ENCODE measurements around the gene SNRNP25. TPM values are rescaled to one million over a fixed set of nuclear protein-coding genes. Genes with fewer than 3 reads are reported as not detected.

The SNRNP25 gene
- polyA plus RNA-seq, 10 donors: 20.6 to 31.2 (median 27.0) TPM

DNA sequence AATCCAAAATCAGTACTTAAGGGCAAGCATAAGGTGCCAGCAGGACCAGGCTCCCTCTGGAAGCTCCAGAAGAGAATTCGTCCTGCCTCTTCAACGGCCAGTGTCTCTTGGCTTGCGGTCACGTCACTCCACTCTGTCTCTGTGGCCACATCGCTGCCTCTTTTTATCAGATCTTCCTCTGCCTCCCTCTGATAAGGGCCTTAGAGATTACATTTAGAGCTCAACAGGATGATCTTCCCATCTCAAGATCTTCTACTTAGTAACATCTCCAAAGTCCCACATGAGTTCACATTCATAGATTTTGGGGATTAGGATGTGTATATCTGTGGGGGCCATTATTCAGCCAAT is 41.3 kb downstream of the SNRNP25 start:
- no peak for DNase-seq

DNA sequence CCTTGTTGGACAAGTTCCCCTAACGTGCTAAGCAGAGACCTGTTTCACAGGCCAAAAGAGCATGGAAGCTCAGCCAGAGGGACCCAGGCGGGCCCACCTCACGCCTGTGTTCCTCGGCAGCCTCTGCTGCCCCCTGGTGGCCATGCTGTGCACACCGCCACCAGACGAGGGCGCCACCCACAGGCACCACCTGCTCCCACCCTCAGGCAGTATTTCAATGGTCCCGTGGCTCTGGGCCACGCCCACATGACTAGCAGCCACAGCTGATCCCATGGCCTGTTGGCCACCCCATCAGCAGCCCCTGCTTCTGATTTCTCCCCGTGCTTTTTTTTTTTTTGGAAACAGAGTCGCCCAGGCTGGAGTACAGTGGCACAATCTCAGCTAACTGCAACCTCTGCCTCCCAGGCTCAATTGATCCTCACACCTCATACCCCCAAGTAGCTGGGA is 43.3 kb downstream of the SNRNP25 start:
- DNase-seq: peak; percentile 76 to 90 (median 86)

- DNase-seq: no peak
Observed at GRCh38 chr16:97822-98221, 44.2 kb downstream of the SNRNP25 start.

DNA sequence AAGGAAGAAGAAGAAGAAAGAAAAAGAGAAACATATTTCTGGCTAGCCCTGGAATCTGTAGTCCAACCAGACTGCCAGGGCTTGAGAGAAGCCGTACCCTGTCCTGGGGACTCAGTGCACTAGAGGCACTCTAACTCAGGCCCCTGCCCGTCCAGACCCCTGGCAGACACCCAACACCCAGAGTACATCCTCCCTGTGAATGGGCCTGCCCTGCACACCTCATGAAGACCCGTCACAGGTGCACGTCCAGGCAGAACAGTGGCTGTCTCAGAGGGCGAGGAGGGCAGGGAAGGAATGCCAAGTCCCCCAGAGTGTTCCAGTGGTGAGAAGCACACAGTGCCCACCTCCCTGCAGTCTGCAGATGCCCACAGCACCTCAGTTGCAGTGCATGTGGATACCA is 47.4 kb downstream of the SNRNP25 start:
- DNase-seq: no peak

- no peak for DNase-seq
Observed at GRCh38 chr16:101586-101985, 48.0 kb downstream of the SNRNP25 start.

GRCh38 chr16:102060-102855 is 48.6 kb downstream of the SNRNP25 start:
- DNase-seq: no peak

- DNase-seq: no peak
Observed at GRCh38 chr16:104355-104754, 50.7 kb downstream of the SNRNP25 start.

- DNase-seq: no peak
Observed at GRCh38 chr16:104928-105327, 51.3 kb downstream of the SNRNP25 start.

GRCh38 chr16:105521-105920 is 51.9 kb downstream of the SNRNP25 start:
- DNase-seq: no peak

- peak; percentile 64 to 88 (median 79) for DNase-seq
Observed at GRCh38 chr16:106623-107324, 53.1 kb downstream of the SNRNP25 start.

Other genes starting within 250 kb of the SNRNP25 start
- 1 to 10 TPM; 5.5 to 9.4 (median 7.8) TPM for gene POLR3K, start 220 bp upstream of the SNRNP25 start, polyA plus RNA-seq (ENCODE audit: insufficient read length in 10 of 10)
- 10 to 100 TPM; 34.0 to 60.6 (median 44.9) TPM for gene RHBDF1, start 18.8 kb downstream of the SNRNP25 start, polyA plus RNA-seq (ENCODE audit: insufficient read length in 10 of 10)
- gene MPG, start 24.4 kb downstream of the SNRNP25 start, polyA plus RNA-seq (ENCODE audit: insufficient read length in 10 of 10): 10 to 100 TPM; 18.5 to 35.3 (median 24.2) TPM
- gene NPRL3, start 84.8 kb downstream of the SNRNP25 start, polyA plus RNA-seq (ENCODE audit: insufficient read length in 10 of 10): 10 to 100 TPM; 23.9 to 31.1 (median 25.7) TPM
- gene HBZ, start 98.8 kb downstream of the SNRNP25 start, polyA plus RNA-seq (ENCODE audit: insufficient read length in 10 of 10): 10 to 100 TPM in 2 of 10 donors, 1 to 10 TPM in 7, under 1 TPM in 1; 0.99 to 15.3 (median 5.7) TPM
- gene HBM, start 112.2 kb downstream of the SNRNP25 start, polyA plus RNA-seq (ENCODE audit: insufficient read length in 10 of 10): 10 to 100 TPM in 6 of 10 donors, 1 to 10 TPM in 4; 2.6 to 40.3 (median 11.9) TPM
- gene HBA2, start 119.0 kb downstream of the SNRNP25 start, polyA plus RNA-seq (ENCODE audit: insufficient read length in 10 of 10): over 10,000 TPM in 3 of 10 donors, 1,000 to 10,000 TPM in 7; 1,262 to 19,401 (median 4,862) TPM
- gene HBA1, start 122.9 kb downstream of the SNRNP25 start, polyA plus RNA-seq (ENCODE audit: insufficient read length in 10 of 10): over 10,000 TPM in 1 of 10 donors, 1,000 to 10,000 TPM in 8, 100 to 1,000 TPM in 1; 989 to 14,859 (median 2,589) TPM
- 1 to 10 TPM in 7 of 10 donors, under 1 TPM in 2, not detected in 1; 0.61 to 7.0 (median 1.8) TPM for gene HBQ1, start 126.6 kb downstream of the SNRNP25 start, polyA plus RNA-seq (ENCODE audit: insufficient read length in 10 of 10)
- gene LUC7L, start 175.6 kb downstream of the SNRNP25 start, polyA plus RNA-seq (ENCODE audit: insufficient read length in 10 of 10): 10 to 100 TPM; 51.7 to 94.1 (median 67.2) TPM
- 10 to 100 TPM; 30.2 to 44.4 (median 37.7) TPM for gene FAM234A, start 181.0 kb downstream of the SNRNP25 start, polyA plus RNA-seq (ENCODE audit: insufficient read length in 10 of 10)
- 1 to 10 TPM in 7 of 10 donors, under 1 TPM in 3; 0.64 to 2.7 (median 1.8) TPM for gene RGS11, start 222.1 kb downstream of the SNRNP25 start, polyA plus RNA-seq (ENCODE audit: insufficient read length in 10 of 10)
- 1 to 10 TPM in 7 of 10 donors, under 1 TPM in 3; 0.40 to 1.7 (median 1.2) TPM for gene ARHGDIG, start 226.8 kb downstream of the SNRNP25 start, polyA plus RNA-seq (ENCODE audit: insufficient read length in 10 of 10)
- gene PDIA2, start 229.3 kb downstream of the SNRNP25 start, polyA plus RNA-seq (ENCODE audit: insufficient read length in 10 of 10): 1 to 10 TPM in 2 of 10 donors, under 1 TPM in 8; 0.15 to 3.0 (median 0.51) TPM